ENCODE measurements around the gene TJP3.

The TJP3 gene

DNA sequence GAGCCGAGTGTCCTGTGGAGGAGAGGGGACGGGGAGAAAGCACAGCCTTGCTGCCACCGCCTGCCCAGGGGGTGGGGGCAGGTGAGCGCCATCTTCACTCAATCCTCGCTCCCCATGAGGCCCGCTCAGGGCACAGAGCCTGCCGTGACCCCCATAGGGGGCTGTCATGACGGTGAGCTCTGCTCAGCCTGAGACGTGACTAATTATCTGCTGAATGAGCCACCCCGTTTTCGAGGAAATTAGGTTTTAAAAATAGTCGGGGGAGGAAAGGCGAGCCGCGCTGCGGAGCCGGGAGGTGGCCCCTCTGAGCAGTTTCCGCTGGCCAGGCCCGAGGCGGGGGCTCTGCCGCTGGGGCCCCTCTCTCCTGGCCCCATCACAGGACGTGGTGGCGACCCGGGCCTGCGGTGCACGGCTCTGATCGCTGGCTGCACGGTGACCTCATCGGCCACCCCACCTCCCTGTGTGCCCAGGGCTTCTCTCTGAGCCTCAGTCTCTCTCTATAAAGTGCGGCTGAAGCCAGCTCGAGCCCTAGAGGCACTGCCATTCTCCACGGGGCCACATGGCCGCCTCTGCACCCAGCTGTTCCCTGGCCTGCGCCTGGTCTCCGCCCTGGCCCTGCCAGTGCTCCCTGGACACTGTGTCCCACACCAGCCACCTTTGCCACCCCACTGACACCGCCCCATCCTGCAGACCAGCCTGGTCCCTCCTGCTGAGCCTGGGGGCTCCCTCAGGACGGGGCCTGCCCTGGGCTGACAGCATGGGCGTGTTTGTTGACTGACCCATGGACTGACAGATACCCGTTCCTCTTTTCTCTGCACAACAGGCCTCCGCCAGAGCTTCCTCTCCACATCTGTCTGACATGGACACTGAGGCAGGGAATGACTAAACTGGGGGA, 36.3 kb upstream of the TJP3 start:
- DNase-seq (ENCODE audit: low read depth), result no peak

DNA sequence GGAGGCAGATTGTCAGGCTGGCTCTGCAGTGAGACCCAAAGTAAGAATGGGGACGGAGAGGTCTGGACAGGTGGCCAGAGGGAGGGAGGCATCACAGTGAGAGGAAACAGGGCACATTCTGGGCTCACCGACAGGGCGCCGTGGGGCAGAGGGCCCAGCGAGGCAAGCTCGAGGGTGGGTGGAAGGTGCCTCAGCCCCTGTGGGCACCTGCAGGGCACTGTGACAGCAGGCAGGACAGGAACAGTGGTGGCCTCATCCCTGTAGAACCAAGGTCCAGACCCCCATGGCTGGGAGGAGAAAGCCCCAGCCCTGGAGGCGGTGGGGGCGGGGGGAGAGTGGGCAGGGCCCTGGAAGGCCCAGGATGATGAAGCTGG, 35.6 kb upstream of the TJP3 start:
- DNase-seq (ENCODE audit: low read depth), result no peak

DNA sequence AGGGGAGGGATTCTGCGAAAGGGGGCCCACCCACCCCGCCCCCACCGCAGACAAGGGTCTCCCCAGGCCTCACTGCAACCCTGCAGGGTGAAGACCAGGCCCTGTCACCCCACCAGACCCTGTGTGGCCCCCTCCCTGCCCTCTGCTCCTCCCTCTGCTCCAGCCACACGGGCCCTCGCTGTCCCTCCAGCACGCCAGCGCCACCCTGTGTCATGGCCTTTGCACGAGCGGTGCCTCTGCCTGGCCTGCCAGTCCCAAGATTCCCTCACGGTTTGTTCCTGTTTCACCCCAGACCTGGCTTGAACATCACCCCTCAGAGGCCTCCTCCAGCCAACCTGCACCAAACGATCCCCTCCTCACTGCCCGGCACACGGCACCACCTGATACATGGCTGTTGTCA, 35.2 kb upstream of the TJP3 start:
- no peak for DNase-seq (ENCODE audit: low read depth)

DNA sequence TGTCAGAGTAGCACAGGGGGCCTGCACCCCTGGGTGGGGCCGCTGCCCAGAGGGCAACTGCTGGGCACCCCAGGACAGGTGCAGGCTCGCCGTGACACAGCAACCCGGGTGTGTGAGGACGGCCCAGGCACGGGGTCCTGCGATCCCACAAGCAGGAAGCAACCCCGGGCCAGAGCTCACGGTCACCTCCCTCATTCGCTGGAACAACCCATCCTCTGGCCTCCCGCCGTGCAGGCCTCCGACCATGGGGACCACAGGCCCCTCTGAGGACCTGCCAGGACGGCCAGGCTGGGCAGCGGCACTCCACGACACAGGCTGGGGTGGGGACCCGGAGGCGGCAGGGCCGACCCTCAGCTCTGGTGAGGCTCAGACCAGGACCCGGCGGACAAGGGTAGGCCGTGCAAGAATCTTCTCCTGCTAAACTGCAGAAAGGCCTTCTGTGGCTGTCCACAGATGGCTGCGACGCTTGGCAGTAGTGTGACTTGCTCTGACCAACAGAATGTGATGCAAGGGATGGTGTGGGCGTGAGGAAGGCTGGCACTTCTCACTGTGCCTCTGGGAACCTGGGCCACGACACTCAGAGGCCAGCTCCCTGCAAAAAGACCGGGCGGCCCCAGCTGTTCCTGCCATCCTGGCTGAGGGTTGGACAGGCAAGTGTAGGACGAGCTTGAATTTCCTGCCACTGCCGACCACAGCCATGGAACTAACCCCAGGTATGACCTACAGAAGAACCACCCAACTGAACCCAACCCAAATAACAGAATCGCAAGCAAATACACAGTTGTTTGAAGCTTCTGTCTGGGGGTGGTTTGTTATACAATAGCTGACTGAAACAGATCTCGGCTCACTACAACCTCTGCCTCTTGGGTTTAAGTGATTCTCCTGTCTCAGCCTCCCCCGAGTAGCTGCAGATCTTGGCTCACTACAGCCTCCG, 34.4 kb upstream of the TJP3 start:
- no peak for DNase-seq (ENCODE audit: low read depth)

DNA sequence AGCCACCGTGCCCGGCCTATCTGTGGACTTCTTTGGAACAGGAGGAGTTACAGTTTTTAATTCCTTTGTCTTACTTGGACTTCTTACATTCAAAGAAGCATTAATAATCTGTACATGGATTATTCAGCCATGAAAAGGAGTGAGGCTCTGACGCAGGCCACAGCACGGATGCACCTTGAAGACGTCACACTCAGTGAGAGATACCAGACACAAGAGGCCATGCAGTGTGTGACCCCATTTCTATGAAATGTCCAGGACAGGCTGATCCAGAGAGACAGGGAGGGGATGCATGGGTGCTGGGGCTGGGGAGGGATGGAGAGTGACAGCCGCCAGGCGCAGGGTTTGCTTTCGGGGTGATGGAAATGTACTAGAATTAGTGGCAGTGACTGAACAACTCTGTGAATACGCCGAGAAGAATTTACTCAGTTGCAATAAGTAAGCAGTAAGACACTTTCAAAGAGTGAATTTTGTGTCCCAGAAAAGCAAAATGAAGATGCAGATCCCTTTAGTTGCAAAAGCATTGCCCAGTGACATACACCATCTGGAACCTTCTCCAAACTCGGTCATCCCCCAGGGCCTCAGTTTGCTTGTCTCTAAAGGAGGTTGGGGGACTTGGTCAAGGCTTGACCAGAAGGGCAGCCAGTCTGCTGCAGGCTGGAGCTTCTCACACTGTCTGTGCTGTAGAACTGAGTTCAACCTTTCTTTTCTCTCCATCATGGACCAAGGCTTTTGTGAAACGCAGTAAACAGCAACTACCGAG, 33.2 kb upstream of the TJP3 start:
- no peak for DNase-seq (ENCODE audit: low read depth)

DNA sequence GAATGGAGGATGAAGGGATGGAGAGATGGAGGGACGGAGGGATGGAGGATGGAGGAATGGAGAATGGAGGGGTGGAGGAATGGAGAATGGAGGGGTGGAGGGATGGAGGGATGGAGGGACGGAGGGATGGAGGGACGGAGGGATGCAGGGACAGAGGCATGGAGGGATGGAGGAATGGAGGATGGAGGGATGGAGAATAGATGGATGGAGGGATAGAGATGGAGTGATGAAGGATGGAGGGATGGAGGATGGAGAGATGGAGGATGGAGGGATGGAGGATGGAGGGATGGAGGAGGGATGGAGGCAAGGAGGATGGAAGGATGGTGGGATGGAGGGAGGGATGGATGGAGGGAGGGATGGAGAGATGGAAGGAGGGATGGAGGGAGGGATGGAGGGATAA, 30.0 kb upstream of the TJP3 start:
- DNase-seq (ENCODE audit: low read depth), result no peak

DNA sequence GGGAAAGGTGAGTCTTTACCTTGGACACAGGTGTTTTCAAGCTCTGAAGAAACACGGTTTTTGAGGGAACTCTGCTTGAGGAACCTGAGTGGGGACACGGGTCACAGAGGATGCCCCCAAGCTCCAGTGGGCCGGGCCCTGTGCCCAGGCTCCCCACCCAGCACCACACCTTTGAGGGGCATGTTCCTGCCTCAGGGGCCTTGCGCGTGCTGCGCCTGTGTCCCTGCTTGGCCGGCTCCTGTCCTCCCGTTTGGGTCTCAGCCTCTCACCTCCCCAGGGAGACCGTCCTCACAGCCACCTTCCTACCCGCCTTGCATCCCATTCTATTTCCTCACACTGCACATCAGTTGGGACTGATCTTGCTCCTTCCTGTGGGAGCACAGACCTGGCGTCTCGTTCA, 29.0 kb upstream of the TJP3 start:
- DNase-seq (ENCODE audit: low read depth), result no peak

DNA sequence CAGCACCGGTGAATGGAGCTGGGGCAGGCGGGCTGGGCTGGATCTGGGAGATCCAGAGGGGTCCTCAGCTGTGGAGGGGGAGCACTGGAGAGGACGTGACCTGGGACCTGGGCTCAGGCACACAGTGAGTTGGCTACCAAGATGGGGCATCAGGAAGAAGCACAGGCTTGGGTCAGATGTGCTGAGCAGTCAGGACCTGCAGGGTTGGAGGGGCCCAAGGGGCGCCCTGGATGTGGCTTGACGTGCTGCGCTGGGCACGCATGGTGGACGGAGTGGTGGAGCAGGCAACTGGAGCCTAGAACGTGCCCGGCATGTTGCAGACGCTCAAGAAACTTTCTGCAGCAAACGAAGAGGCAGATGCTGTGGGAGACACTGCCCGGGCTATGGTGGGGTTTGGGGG, 28.6 kb upstream of the TJP3 start:
- DNase-seq (ENCODE audit: low read depth), result no peak

DNA sequence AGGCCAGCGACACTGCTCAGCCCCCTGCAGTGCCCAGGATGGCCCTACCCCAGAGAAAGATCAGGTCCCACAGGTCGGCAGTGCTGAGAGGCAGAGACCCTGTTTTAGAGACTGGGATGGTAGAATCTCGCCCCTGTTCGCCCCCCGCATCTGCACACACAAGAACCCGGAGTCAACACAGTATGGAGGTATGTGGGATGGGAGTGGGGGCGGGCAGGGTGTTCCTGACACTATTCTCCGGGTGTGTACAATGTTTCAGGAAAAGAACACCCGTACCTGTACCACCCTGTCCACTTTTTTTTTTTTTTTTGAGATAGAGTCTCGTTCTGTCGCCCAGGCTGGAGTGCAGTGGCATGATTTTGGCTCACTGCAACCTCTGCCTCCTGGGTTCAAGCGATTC, 27.2 kb upstream of the TJP3 start:
- DNase-seq (ENCODE audit: low read depth), result no peak

DNA sequence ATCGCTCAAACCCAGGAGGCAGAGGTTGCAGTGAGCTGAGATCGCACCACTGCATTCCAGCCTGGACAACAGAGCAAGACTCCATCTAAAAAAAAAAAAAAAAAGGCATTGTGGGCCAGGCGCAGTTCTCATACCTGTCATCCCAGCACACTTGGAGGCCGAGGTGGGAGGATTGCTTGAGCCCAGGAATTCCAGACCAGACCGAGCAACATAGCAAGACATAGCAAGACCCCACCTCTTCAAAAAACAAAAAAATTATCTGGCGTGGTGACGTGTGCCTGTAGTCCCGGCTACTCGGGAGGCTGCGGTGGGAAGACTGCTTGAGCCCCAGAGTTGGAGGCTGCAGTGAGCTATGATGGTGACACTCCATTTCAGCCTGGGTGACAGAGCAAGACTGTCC, 25.9 kb upstream of the TJP3 start:
- DNase-seq (ENCODE audit: low read depth), result no peak

DNA sequence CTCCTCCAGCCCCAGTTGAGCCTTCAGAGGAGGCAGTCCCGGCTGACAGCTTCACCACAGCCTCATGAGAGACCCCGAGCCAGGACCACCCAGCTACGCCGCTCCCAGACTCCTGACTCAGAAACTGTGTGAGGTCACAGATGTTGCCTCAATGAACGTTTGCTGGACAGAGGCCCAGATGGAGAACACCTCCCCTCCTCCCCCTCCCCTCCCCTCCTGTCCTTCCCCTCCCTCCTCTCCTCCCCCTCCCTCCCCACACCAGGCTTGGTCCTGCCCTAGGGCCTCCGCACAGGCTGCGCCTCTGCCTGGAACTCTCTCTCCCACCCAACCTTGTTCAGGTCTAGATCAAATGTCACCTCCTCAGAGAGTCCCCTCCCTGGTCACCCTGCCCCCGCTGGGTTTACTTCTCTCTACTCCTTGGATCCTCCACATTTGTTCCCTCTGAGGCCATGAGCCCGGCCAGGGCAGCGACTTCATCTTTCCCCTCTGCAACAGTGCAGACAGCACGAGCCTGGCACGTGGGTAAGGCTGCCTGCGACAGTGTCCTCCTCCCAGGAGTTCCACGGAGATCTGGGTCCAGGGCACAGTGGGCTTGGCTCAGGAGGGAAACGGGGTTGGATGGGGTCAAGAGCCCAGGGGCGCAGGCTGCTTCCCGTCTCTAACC, 25.3 kb upstream of the TJP3 start:
- DNase-seq (ENCODE audit: low read depth), result no peak

DNA sequence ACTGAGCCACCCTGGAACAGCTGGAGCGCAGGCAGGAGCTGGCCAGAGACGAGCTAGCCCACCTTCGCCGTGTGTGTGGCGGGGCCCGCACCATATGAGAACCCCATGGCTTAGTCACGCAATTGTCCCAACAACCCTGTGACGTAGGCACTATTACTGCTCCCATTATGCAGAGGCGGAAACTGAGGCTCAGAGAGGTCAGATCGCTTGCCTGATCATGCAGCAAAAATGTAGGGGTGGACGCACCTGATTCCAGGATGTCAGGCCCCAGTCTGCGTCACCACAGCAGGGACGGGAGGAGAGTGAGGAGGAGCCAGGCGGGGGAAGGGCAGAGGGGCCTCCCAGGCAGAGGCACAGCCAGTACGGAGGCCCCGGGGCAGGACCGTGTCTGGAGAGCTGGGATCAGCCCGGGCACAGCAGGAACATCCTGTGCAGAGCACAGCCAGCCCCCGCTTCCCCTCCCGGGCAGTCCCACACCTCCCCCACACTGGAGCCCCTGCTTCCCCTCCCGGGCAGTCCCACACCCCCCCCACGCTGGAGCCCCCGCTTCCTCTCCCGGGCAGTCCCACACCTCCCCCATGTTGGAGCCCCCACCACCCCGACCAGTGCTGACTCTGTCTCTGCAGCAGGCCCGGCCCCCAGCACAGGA, 24.7 kb upstream of the TJP3 start:
- DNase-seq (ENCODE audit: low read depth), result no peak

DNA sequence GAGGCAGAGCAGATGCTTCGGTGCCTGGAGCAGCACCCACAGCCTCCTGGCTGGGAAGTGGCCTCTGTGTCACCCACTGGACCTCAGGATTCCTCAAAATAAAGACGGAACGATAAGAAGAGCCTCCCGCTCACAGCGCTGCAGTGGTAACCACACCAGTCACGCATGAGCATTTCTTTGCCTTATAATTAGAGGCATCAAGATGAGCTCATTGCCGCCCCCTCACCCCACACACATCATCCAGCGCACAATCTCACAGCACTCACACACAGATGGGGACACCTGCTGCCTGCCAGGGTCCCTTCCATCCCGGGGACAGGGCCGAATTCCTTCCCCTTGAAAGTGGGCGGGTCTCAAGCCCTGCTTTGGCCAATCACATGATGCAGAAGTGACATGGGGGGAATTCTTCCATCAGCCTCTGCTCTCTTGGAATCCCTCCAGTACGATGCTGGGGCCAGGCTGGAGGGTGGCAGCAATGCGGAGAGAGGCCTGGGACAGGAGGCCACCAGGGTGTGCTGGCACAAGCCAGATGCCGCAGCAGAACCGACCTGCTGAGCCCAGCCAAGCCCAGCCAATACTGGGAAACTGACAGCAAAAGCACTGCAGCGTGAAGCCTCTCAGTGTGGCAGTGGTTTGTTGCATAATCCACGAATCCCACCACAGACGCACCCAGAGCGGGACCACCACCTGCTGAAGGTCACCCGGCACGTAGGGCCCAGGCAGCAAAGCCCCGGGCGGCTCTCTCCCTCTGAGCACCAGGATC, 23.9 kb upstream of the TJP3 start:
- no peak for DNase-seq (ENCODE audit: low read depth)

DNA sequence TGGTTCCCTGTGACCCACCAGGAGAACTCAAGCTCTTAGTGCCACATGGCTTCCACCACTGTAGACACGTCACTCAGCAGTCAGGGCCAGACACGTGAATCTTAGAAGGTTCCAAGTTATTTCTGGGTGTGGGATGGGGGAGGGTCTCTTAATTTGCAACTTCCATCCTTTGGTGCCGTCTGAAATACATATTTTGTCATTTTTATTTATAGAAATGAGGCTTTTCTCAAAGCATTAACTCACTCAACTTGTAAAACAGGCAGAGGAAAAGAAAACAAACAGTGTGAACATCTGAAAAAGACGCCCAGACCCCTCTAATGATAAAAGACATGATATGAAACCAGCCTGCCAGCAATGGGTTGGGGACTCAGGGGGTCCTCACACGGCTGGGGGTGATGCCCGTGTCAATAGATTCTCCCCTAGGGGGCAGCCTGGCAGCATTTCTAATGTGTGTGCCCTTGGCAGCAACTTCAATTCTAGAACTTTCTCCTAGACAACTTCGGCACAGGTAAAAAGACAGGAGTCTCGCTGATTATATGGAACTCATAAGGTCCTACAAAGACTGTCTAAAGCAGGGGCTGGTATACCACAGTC, 23.3 kb upstream of the TJP3 start:
- no peak for DNase-seq (ENCODE audit: low read depth)

DNA sequence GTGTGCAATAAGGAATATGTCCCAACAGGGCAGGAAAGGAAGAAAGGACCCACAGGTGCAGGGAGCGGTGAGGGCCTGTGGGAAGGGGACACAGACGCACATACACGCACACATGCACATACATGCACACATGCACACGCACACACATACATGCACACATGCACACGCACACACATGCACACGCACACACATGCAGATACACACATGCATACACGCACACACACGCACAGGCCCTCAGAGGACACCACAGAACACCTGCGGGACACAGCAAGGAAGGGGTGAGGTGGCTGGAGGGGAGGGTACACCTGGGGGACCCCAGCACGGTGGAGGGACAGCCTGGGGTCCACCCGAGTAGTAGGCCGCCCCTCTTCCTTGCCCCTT, 20.8 kb upstream of the TJP3 start:
- no peak for DNase-seq (ENCODE audit: low read depth)

DNA sequence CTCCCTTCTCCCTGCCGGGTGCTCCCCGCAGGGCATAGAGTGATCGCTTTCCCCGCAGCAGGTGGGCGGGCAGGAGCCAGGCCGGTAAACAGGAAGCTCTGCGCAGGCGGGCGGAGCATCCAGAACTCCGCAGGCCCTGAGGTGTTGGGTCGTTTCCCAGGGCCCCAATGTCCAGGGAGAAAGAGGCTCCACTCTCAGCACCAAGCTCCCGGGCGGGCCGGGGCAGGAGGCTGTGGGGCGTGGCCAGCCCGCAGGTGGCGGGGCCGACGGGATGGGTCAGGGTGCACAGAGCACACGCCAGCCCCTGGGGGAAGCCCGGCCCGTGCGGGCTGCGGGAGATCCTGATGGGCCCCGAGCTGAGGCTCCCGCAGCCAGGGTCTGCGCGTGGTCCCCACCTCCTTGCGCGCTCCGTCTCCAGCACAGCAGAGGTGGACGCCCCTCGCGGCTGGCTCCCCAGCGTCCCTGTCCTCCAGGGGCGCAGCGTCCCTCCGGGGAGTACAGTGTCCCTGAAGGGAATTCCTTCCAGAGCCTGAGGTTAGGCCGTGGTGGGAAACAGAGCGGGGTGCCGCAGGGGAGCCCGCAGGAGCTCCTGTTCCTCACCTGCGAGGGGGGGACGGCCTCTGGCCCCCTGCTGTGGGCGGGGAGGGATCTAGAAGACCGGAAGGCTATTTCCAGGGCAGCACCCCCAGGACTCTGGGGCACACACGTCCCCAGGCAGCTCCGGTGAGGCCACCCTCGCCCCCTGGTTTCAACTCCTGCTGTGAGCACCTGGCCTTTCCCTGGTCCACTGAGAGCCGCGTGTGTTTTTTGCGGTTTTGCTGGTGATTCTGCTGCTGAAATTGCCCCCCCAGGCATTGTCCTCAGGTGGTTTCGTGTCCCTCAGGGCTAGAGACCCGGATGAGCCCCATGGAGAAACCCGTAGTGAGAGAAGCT, 20.1 kb upstream of the TJP3 start:
- no peak for DNase-seq (ENCODE audit: low read depth)

DNA sequence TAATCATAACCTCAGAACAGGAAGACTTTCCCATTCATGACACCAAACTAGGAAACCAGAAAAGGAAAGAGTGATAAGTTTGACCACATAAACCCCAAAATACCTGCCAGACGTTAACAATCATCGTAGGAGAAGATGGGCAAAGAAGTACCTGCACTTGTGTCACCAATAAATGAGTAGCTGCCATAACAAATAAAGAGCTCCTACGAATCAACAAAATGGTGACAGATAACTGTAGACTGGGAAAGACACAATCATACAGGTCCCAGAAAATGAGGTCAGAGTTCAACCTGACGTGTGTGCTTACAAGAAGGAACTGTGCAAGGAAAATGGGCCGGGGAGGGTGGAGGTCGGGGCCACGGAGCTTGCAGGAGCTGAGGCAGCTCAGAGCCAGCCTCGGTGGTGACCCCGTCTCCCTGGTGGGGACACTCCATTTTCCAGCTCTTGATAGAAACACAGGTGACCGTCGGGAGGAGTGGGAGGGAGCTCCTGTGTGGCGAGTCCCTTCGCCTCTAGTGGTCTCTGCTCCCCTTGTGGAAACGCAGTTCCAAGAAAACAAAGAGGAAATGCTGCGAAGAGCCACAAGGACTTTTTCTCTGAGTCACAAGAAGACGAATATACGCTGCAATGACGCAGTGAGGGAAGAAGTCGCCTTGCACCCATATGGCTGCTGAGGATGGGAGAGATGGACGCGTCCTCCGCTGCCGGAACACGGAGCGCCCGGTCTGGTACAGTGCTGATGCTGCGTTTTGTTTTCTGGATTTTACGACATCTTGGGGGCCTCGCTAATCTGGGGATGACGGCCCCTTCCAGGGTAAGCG, 17.4 kb upstream of the TJP3 start:
- DNase-seq (ENCODE audit: low read depth), result no peak

DNA sequence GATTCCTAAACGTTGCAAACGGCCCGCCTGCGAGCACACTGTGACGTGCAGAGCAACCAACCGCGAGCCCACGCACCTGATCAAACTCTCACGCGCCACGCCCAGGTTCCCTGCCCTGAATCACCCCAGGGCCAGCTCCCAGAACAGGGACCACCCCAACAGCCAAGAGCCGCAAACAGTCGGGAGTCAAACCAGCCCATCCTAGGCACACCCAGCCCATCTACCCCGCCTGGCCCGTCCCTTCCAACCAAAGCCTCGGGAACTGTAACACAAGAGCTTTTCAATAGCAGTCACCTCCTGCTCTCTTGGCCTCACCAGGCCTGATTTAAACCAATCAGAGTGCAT, 16.8 kb upstream of the TJP3 start:
- DNase-seq (ENCODE audit: low read depth), result no peak

Data from T-helper 22 cell (primary cell).